LNCAP (cell line): ENCODE data around the gene RIGI.

ENCODE experiments used
- CTCF ChIP-seq: fragments of 450-650 bp; IDR thresholded peaks from 2 replicates; pipeline ENCODE4 v1.5.1; 2017; ENCODE audit warnings: mild to moderate bottlenecking

The RIGI gene

GRCh38 chr9:32497921-32498320 is 28.1 kb downstream of the RIGI start:
- TF ChIP-seq CTCF = no peak

- no peak for TF ChIP-seq CTCF
These were observed 35.4 kb downstream of the RIGI start for GRCh38 chr9:32490601-32491000.

- TF ChIP-seq CTCF = no peak
These were observed 38.0 kb downstream of the RIGI start for GRCh38 chr9:32487981-32488380.

- no peak for TF ChIP-seq CTCF
These were observed 39.0 kb downstream of the RIGI start for GRCh38 chr9:32486839-32487562.

GRCh38 chr9:32483343-32483742 is 42.7 kb downstream of the RIGI start:
- TF ChIP-seq CTCF = no peak
